Bronchial smooth muscle cell (primary cell): Measurements from ENCODE around the gene TMEM41B. TPM values are rescaled to one million over a fixed set of nuclear protein-coding genes. Genes with fewer than 3 reads are reported as not detected.

Experiments used
- total RNA-seq: library from RNA; depleted of rRNA; stranded (reverse); fragments of >200 nt; gene quantifications from 2 replicates; pipeline ENCODE4 v1.2.1, GENCODE V29; 2014

Gene TMEM41B
- total RNA-seq = 31.9 and 44.4 TPM in 2 replicates

GRCh38 chr11:9314291-9315077 is at the start of gene TMEM41B:
Gene TMEM41B (minus strand): TSS chr11:9314593. CDS start chr11:9314441, 152 bp downstream.

GRCh38 chr11:9265211-9266131 is 48.9 kb downstream of the TMEM41B start, which contains the start of gene DENND5A:
Gene DENND5A (minus strand): TSS chr11:9265350. CDS start chr11:9265069, 281 bp downstream.

Other genes with a start within 250 kb of the TMEM41B start
- 0.79 and 4.0 TPM in 2 replicates for gene SCUBE2, start 223.0 kb downstream of the TMEM41B start, total RNA-seq
- gene DENND5A, start 49.2 kb downstream of the TMEM41B start, total RNA-seq = 135 and 212 TPM in 2 replicates
- gene IPO7, start 70.1 kb upstream of the TMEM41B start, total RNA-seq = 59.4 and 88.6 TPM in 2 replicates
- gene ZNF143, start 146.4 kb upstream of the TMEM41B start, total RNA-seq = 26.2 and 36.0 TPM in 2 replicates